ENCODE measurements around the gene GAB1. TPM values are rescaled to one million over a fixed set of nuclear protein-coding genes. Genes with fewer than 3 reads are reported as not detected.

The GAB1 gene
- total RNA-seq, 1 experiment from 2014 or later = 3.8 TPM

GRCh38 chr4:143393195-143393594 is 56.5 kb downstream of the GAB1 start:
- Histone ChIP-seq H3K9me3 (ENCODE audit: control insufficient read depth in 1 of 2, insufficient read depth in 1 of 2, low read depth in 1 of 2, low read length in 2 of 2) (no peaks in the 10 kb centered on the region), H2AFZ (ENCODE audit: low read depth, low read length, poor library complexity, severe bottlenecking) (no peak overlapping the region), H4K20me1 (ENCODE audit: insufficient read depth) (no peaks in the 10 kb centered on the region), H3K27ac (ENCODE audit: low read depth, low read length) (no peak overlapping the region), H3K4me2 (ENCODE audit: low read length) (no peak overlapping the region), H3K36me3 (ENCODE audit: control insufficient read depth in 1 of 2, insufficient read depth in 2 of 2, low read length in 2 of 2) (no peaks in the 10 kb centered on the region), H3K27me3 (ENCODE audit: insufficient read depth, low read length) (no peaks in the 10 kb centered on the region), H3K79me2 (ENCODE audit: insufficient read depth, low read length) (no peaks in the 10 kb centered on the region), H3K4me3 (replicated peaks in 1 of 2; ENCODE audit: low read depth in 1 of 2, low read length in 2 of 2) (no peak overlapping the region), H3K4me1 (ENCODE audit: control insufficient read depth in 1 of 2, insufficient read depth in 2 of 2, low read length in 2 of 2) (no peaks in the 10 kb centered on the region), H3K9me2 (ENCODE audit: insufficient read depth) (no peaks in the 10 kb centered on the region), H3K9ac (ENCODE audit: low read length) (no peak overlapping the region)
- no peak for DNase-seq (ENCODE audit: low read depth, low spot score)
- no TSS peak for BruUV-seq (replicated peaks)
- no peak for ATAC-seq
- TF ChIP-seq CBX3 (IDR thresholded peaks at IDR 0.05; ENCODE audit: low read depth) (no peak), SRF (IDR thresholded peaks at IDR 0.05; ENCODE audit: low read depth) (no peak), JUND (IDR thresholded peaks at IDR 0.05) (no peak), YY1 (IDR thresholded peaks at IDR 0.05; ENCODE audit: extremely low read depth, insufficient replicate concordance, low read depth, low read length) (no peak), ATF3 (IDR thresholded peaks at IDR 0.05) (no peak), TCF7L2 (IDR thresholded peaks at IDR 0.05; ENCODE audit: borderline replicate concordance, extremely low read depth, insufficient read depth, insufficient read length) (no peak), FOSL1 (IDR thresholded peaks at IDR 0.05; ENCODE audit: low read depth) (no peak), ZNF274 (IDR thresholded peaks at IDR 0.05; ENCODE audit: low read depth, low read length) (no peak)
- ChIA-PET RAD21 (ENCODE audit: low non-redundant PET in 1 of 2, low total read pairs in 2 of 2, uncharacterized antibody in 2 of 2, unreplicated experiment in 2 of 2) (no interaction called here), CTCF (no interaction called here), POLR2A (no interaction called here)
- intact Hi-C loops (cut with micrococcal nuclease) = no loop called here

DNA sequence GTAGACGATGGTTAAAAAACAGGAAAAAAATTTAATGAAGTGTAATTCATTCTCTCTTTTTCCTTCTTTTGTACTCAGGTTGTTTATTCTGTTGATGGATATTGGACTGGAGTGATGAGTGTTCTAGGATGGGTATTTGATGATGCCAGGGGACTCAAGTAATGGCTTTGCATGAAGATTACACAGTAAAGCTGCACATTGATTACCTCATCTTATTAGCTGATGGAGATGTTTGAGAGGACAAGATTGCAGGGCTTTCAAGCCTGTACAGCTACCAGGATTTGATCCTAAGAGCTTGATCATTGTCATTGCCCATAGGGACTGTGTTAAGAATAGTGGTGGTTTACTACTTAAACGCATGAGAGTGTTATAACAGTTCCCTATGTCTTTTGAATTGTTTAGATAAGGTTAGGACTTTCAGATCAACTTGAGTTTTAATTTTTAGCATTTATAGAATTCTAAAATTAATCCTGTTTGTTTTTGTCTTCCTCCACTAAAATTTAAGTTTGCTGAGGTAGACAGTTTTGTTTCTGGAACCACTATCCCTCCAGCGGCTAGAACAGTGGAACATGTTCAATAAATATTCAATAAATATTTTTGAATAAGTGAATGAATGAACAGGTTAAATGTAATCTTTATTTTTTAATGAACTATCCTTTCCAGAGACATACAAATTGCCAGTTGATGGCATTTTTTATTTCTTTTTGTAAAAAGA is 58.2 kb downstream of the GAB1 start:
- ChIA-PET CTCF (no interaction called here), RAD21 (ENCODE audit: low non-redundant PET in 1 of 2, low total read pairs in 2 of 2, uncharacterized antibody in 2 of 2, unreplicated experiment in 2 of 2) (no interaction called here), POLR2A (no interaction called here)
- intact Hi-C loops (cut with micrococcal nuclease) = loop anchor here (5.0 kb wide), 1 partner anchor 87 kb away; no protein-coding TSS in a partner anchor
- Histone ChIP-seq H3K9me3 (ENCODE audit: control insufficient read depth in 1 of 2, insufficient read depth in 1 of 2, low read depth in 1 of 2, low read length in 2 of 2) (no peaks in the 10 kb centered on the region), H3K27ac (ENCODE audit: low read depth, low read length) (no peak overlapping the region), H3K4me1 (ENCODE audit: control insufficient read depth in 1 of 2, insufficient read depth in 2 of 2, low read length in 2 of 2) (peaks cover 2 to 6% of the 10 kb centered on the region in 2 experiments; a peak in 2 of 4 replicates), H3K4me3 (replicated peaks in 1 of 2; ENCODE audit: low read depth in 1 of 2, low read length in 2 of 2) (no peak overlapping the region), H3K79me2 (ENCODE audit: insufficient read depth, low read length) (no peaks in the 10 kb centered on the region), H4K20me1 (ENCODE audit: insufficient read depth) (no peaks in the 10 kb centered on the region), H3K4me2 (ENCODE audit: low read length) (no peak overlapping the region), H3K9me2 (ENCODE audit: insufficient read depth) (no peaks in the 10 kb centered on the region), H3K36me3 (ENCODE audit: control insufficient read depth in 1 of 2, insufficient read depth in 2 of 2, low read length in 2 of 2) (no peaks in the 10 kb centered on the region), H2AFZ (ENCODE audit: low read depth, low read length, poor library complexity, severe bottlenecking) (no peak overlapping the region), H3K9ac (ENCODE audit: low read length) (no peak overlapping the region), H3K27me3 (ENCODE audit: insufficient read depth, low read length) (no peaks in the 10 kb centered on the region)
- BruUV-seq (replicated peaks) = no TSS peak
- DNase-seq (ENCODE audit: low read depth, low spot score) = no peak
- ATAC-seq = no peak
- TF ChIP-seq CBX3 (IDR thresholded peaks at IDR 0.05; ENCODE audit: low read depth) (no peak), ZFX (IDR thresholded peaks at IDR 0.05) (no peak), RAD21 (IDR thresholded peaks at IDR 0.05; ENCODE audit: low read depth) (no peak), FOSL1 (IDR thresholded peaks at IDR 0.05; ENCODE audit: low read depth) (no peak), ELF1 (IDR thresholded peaks at IDR 0.05; ENCODE audit: borderline replicate concordance, low read depth) (no peak), EZH2 (IDR thresholded peaks at IDR 0.05) (no peak), MAX (IDR thresholded peaks at IDR 0.05) (no peak), CEBPB (IDR thresholded peaks at IDR 0.05; ENCODE audit: low read depth) (no peak), SIN3A (IDR thresholded peaks at IDR 0.05; ENCODE audit: low read depth) (no peak), YY1 (IDR thresholded peaks at IDR 0.05; ENCODE audit: extremely low read depth, insufficient replicate concordance, low read depth, low read length) (no peak), SRF (IDR thresholded peaks at IDR 0.05; ENCODE audit: low read depth) (no peak), REST (IDR thresholded peaks at IDR 0.05; ENCODE audit: low read depth) (no peak)

Data from HCT116 (cell line).